ENCODE results near the gene NEU3. TPM values are rescaled to one million over a fixed set of nuclear protein-coding genes. Genes with fewer than 3 reads are reported as not detected.
"Not testable (repeated sequence)": the region's sequence is repeated elsewhere in the genome, so short reads cannot be mapped to it uniquely, and the experiment has no call there.

Gene NEU3
- total RNA-seq, 1 donor from 2014 or later = 16.5 TPM

DNA sequence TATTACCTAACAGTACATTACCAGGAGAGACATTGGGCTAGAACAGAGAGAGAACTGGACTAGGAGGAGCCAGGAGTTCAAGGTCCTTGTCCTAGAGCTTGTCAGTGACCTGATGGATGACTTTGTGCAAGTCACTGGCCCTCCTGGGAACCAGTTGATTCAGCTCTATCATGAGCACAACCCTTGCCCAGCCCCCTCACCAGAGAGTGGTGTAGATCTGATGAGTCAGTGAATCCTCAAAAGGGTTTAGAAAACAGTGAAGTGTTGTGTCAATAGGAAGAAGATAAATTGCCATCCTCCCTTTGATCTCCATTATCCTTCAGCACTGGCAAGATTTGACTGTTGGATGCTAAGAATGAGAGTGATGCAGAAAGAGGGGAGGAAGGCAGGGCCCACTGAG, 24.3 kb downstream of the NEU3 start:
- Mint-ChIP-seq H3K36me3 (ENCODE audit: low read depth) (peaks cover 36% of the 10 kb centered on the region), H3K4me3 (no peak overlapping the region), H3K9me3 (no peaks in the 10 kb centered on the region), H3K27me3 (no peaks in the 10 kb centered on the region), H3K27ac (no peak overlapping the region), H3K4me1 (no peaks in the 10 kb centered on the region)
- ChIA-PET CTCF (interaction anchor here (2.1 kb wide), 1 partner anchor 10 kb away, joined by 7 read pairs; no protein-coding TSS in a partner anchor), POLR2A (no interaction called here)
- intact Hi-C loops (cut with micrococcal nuclease) = no loop called here
- no peak for DNase-seq
- TF ChIP-seq, protein P1, sequence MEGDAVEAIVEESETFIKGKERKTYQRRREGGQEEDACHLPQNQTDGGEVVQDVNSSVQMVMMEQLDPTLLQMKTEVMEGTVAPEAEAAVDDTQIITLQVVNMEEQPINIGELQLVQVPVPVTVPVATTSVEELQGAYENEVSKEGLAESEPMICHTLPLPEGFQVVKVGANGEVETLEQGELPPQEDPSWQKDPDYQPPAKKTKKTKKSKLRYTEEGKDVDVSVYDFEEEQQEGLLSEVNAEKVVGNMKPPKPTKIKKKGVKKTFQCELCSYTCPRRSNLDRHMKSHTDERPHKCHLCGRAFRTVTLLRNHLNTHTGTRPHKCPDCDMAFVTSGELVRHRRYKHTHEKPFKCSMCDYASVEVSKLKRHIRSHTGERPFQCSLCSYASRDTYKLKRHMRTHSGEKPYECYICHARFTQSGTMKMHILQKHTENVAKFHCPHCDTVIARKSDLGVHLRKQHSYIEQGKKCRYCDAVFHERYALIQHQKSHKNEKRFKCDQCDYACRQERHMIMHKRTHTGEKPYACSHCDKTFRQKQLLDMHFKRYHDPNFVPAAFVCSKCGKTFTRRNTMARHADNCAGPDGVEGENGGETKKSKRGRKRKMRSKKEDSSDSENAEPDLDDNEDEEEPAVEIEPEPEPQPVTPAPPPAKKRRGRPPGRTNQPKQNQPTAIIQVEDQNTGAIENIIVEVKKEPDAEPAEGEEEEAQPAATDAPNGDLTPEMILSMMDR (IDR thresholded peaks at IDR 0.05) = no peak
- ATAC-seq (ENCODE audit: low read depth) = no peak

DNA sequence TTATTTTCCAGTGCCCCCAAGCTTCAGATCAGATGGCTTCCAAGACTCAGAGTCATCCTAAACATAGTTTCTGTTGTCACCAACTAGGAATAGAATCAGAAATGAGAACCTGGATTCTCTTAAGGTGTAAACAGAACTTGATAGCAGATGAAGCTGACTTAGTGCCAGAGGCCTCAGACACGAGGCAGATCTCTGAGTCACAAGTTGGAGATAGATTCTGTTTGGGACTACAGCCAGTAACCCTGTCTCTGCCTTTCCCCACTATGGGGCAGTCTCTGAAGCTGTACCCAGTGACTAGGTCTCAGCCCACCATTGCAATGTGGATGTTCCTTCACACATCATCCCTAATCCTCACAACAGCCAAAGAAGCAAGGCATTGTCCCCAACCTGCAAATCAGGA, 25.4 kb downstream of the NEU3 start:
- Mint-ChIP-seq H3K27me3 (no peaks in the 10 kb centered on the region), H3K4me3 (no peak overlapping the region), H3K27ac (no peak overlapping the region), H3K9me3 (peaks cover 4% of the 10 kb centered on the region), H3K36me3 (ENCODE audit: low read depth) (peaks cover 37% of the 10 kb centered on the region), H3K4me1 (no peaks in the 10 kb centered on the region)
- DNase-seq = no peak
- intact Hi-C loops (cut with micrococcal nuclease) = no loop called here
- ATAC-seq (ENCODE audit: low read depth) = no peak
- ChIA-PET POLR2A (no interaction called here), CTCF (interaction anchor here (2.1 kb wide), 1 partner anchor 9 kb away, joined by 7 read pairs; no protein-coding TSS in a partner anchor)
- TF ChIP-seq, protein P1 (IDR thresholded peaks at IDR 0.05) = no peak

DNA sequence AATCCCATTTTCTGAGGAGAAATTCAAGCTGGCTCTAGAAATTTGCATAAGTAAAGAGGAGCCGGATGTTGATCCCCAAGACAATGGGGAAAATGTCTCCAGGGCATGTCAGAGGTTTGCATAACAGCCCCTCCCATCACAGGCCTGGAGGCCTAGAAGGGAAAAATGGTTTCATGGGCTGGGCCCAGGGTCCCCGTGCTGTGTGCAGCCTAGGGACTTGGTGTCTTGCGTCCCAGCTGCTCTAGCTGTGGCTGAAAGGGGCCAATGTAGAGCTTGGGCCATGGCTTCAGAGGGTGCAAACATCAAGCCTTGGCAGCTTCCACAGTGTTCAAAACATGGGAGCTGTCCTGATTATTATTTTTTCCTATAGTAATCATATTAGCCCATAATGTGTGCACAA, 30.5 kb downstream of the NEU3 start:
- H3K9me3 Mint-ChIP-seq; DNase-seq; intact Hi-C loops (cut with micrococcal nuclease); H3K4me3 Mint-ChIP-seq; POLR2A ChIA-PET; CTCF ChIA-PET; H3K27ac Mint-ChIP-seq; ATAC-seq (ENCODE audit: low read depth); H3K4me1 Mint-ChIP-seq; H3K36me3 Mint-ChIP-seq (ENCODE audit: low read depth); H3K27me3 Mint-ChIP-seq: not testable (repeated sequence)

DNA sequence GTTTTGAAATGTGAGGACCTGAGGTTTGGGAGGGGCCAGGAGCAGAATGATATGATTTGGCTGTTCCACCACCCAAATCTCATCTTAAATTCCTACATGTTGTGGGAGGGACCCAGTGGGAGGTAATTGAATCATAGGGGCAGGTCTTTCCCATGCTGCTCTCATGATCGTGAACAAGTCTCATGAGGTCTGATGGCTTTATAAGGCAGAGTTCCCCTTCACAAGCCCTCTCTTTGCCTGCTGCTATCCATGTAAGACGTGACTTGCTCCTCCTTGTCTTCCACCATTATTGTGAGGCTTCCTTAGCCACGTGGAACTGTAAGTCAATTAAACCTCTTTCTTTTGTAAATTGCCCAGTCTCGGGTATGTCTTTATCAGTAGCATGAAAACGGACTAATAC, 31.6 kb downstream of the NEU3 start:
- ATAC-seq (ENCODE audit: low read depth); H3K27ac Mint-ChIP-seq; H3K36me3 Mint-ChIP-seq (ENCODE audit: low read depth); H3K27me3 Mint-ChIP-seq; H3K4me1 Mint-ChIP-seq; DNase-seq; H3K9me3 Mint-ChIP-seq; CTCF ChIA-PET; H3K4me3 Mint-ChIP-seq; POLR2A ChIA-PET: not testable (repeated sequence)
- intact Hi-C loops (cut with micrococcal nuclease) = loop anchor here (5.0 kb wide), 1 partner anchor 122 kb away; no protein-coding TSS in a partner anchor

DNA sequence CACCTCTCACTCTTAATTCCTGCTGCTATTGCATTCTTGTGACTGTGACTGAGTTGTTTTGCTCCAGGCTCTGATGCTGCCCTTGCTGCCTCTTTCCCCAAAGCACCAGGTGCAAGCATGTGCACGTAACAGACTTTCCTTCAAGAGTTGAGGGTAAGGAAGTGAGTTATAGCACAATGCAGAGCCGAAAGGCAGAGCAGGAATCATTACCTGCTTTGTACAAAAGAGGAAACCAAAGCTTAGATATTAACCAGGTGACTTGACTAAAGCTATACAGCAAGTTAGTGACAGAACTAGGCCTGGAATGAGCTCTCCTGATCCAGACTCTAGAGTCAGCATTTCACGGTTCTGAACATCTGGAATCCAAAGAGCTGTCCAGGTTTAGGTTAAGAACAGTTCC, 33.6 kb downstream of the NEU3 start:
- no peak overlapping the region for H3K27ac Mint-ChIP-seq
- TF ChIP-seq, protein P1 (IDR thresholded peaks at IDR 0.05) = no peak
- no peak overlapping the region for H3K4me3 Mint-ChIP-seq
- intact Hi-C loops (cut with micrococcal nuclease) = loop anchor here (5.0 kb wide), 1 partner anchor 120 kb away; no protein-coding TSS in a partner anchor
- ChIA-PET POLR2A (no interaction called here), CTCF (interaction anchor here (0.6 to 4.8 kb wide), 23 partner anchors 8 to 420 kb away, joined by 3 to 27 read pairs (median 4); partner anchors contain the start of genes NEU3 and TPBGL)
- H3K9me3 Mint-ChIP-seq = peaks cover 4% of the 10 kb centered on the region
- H3K27me3 Mint-ChIP-seq = no peaks in the 10 kb centered on the region
- ATAC-seq (ENCODE audit: low read depth) (no peak), DNase-seq (no peak)
- no peaks in the 10 kb centered on the region for H3K4me1 Mint-ChIP-seq
- peaks cover 8% of the 10 kb centered on the region for H3K36me3 Mint-ChIP-seq (ENCODE audit: low read depth)

DNA sequence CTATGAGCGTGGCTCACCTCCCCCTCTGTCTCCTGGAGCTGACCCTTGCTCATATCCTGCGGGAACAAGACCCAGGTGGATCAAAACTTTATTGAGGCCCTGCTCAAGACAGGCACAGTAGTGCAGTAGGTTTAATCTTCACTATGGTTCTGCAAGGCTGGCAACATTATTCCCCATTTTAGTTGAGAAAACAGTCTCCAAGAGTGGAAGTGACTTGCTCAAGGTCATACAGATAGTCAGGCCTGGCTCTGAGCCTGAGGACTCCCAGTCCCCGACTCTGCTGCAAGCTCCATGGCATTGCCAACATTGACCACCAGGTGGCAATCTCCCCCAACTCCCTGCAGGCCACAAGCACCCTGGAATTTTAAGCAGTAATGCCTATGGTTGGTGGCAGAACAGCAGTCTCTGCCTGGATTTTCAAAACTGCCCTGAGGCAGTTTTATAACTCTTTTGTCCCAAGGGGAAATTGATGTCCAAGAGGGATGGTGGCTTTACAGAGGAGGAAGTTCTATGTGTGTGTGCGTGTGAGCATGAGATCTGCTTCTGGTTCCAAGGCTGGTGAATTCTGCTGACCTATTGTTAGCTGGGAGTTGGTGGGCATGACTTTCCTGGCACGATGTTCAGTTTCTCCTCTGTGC, 34.1 kb downstream of the NEU3 start:
- no peak overlapping the region for H3K27ac Mint-ChIP-seq
- H3K27me3 Mint-ChIP-seq = no peaks in the 10 kb centered on the region
- TF ChIP-seq, protein P1 (IDR thresholded peaks at IDR 0.05) = peak; percentile 73
- ATAC-seq (ENCODE audit: low read depth) = peak; percentile 87
- no peak overlapping the region for H3K4me3 Mint-ChIP-seq
- intact Hi-C loops (cut with micrococcal nuclease) = loop anchor here (1.0 to 5.0 kb wide), 3 partner anchors 119 to 225 kb away; no protein-coding TSS in a partner anchor
- ChIA-PET CTCF (interaction anchor here (0.7 to 4.8 kb wide), 24 partner anchors 8 to 421 kb away, joined by 3 to 27 read pairs (median 4); partner anchors contain the start of genes NEU3 and TPBGL), POLR2A (no interaction called here)
- peaks cover 8% of the 10 kb centered on the region for H3K36me3 Mint-ChIP-seq (ENCODE audit: low read depth)
- H3K4me1 Mint-ChIP-seq = no peaks in the 10 kb centered on the region
- DNase-seq = peak; percentile 61
- peaks cover 4% of the 10 kb centered on the region for H3K9me3 Mint-ChIP-seq

Data from activated B cell treated with CpG ODN at 0.5 μM for 24 hours (primary cell).